Lower leg skin (tissue), 4 donors: ENCODE results near the gene MUC5AC. TPM values are rescaled to one million over a fixed set of nuclear protein-coding genes. Genes with fewer than 3 reads are reported as not detected.
"Not testable (repeated sequence)": the region's sequence is repeated elsewhere in the genome, so short reads cannot be mapped to it uniquely, and the experiment has no call there.

Source experiments
- DNase-seq, 2 donors: peaks; one replicate each; pipeline ENCODE4 v3.0.0-alpha.2; 2019; ENCODE audit warnings: low spot score in 2 of 2
- H3K4me3 ChIP-seq: fragments of 200-600 bp; sonication (generic); 2 replicates; pipeline ENCODE4 v1.5.1; 2017; ENCODE audit warnings: mild to moderate bottlenecking, low read depth; ENCODE audit not compliant: poor library complexity, severe bottlenecking
- CTCF ChIP-seq, 3 donors: fragments of 450-650 bp; IDR thresholded peaks; one replicate each; pipeline ENCODE4 v1.5.1; 2016; ENCODE audit warnings: antibody characterized with exemption in 3 of 3, mild to moderate bottlenecking in 3 of 3, moderate library complexity in 2 of 3
- POLR2A ChIP-seq, 2 donors: fragments of 450-650 bp; IDR thresholded peaks; one replicate each; pipeline ENCODE4 v1.6.1; 2016 to 2017; ENCODE audit warnings: antibody characterized with exemption in 2 of 2, mild to moderate bottlenecking in 1 of 2, moderate library complexity in 1 of 2
- WGBS, 2 donors: methylation state at CpG; one replicate each; pipeline ENCODE4 v1.1.5; 2018; 5-methylcytosine and 5-hydroxymethylcytosine counted together
- intact Hi-C: fragments of 100-400 bp; cut with DNase I; formaldehyde crosslinking; loops from one replicate; pipeline ENCODE4 v1.15.0; 2023; ENCODE audit warnings: low total_unique reads
- total RNA-seq, 4 donors: library from RNA; depleted of rRNA; stranded (reverse); fragments of >200 nt; gene quantifications; one replicate each; pipeline ENCODE4 v1.1.0, GENCODE V29; 2016

Gene MUC5AC
- total RNA-seq, 4 donors from 2014 or later = 0.02 to 0.04 (median 0.03) TPM; not detected in 1

GRCh38 chr11:1241706-1242105 lies 84.0 kb downstream of the MUC5AC start:
- intact Hi-C loops = no loop called here
- DNase-seq = no peak
- H3K4me3 ChIP-seq = no peak overlapping the region
- 95 to 97% methylated on average over 14 to 20 of the region's 20 CpGs for WGBS, 2 donors
- TF ChIP-seq CTCF (IDR thresholded peaks at IDR 0.05) (no peak), POLR2A (IDR thresholded peaks at IDR 0.05) (no peak)

DNA sequence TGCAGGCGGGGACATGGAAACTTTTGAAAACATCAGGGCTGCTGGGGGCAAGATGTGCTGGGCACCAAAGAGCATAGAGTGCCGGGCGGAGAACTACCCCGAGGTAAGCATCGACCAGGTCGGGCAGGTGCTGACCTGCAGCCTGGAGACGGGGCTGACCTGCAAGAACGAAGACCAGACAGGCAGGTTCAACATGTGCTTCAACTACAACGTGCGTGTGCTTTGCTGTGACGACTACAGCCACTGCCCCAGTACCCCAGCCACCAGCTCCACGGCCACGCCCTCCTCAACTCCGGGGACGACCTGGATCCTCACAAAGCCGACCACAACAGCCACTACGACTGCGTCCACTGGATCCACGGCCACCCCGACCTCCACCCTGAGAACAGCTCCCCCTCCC lies 84.5 kb downstream of the MUC5AC start:
- TF ChIP-seq POLR2A (IDR thresholded peaks at IDR 0.05) (no peak), CTCF (IDR thresholded peaks at IDR 0.05) (no peak)
- DNase-seq = no peak
- whole genome bisulfite sequencing, 2 donors = 82 to 84% methylated on average over 17 to 20 of the region's 20 CpGs
- intact Hi-C loops = no loop called here
- no peak overlapping the region for H3K4me3 ChIP-seq

DNA sequence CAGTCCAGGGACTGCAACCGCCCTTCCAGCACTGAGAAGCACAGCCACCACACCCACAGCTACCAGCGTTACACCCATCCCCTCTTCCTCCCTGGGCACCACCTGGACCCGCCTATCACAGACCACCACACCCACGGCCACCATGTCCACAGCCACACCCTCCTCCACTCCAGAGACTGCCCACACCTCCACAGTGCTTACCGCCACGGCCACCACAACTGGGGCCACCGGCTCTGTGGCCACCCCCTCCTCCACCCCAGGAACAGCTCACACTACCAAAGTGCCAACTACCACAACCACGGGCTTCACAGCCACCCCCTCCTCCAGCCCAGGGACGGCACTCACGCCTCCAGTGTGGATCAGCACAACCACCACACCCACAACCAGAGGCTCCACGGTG lies 85.0 kb downstream of the MUC5AC start:
- DNase-seq, intact Hi-C loops, H3K4me3 ChIP-seq: not testable (repeated sequence)
- WGBS, 2 donors = 80 to 86% methylated on average over 7 of the region's 11 CpGs

- H3K4me3 ChIP-seq, DNase-seq, intact Hi-C loops: not testable (repeated sequence)
- 89 to 92% methylated on average over 9 to 11 of the region's 18 CpGs for WGBS, 2 donors
Observed at GRCh38 chr11:1243521-1243920, 85.8 kb downstream of the MUC5AC start.

DNA sequence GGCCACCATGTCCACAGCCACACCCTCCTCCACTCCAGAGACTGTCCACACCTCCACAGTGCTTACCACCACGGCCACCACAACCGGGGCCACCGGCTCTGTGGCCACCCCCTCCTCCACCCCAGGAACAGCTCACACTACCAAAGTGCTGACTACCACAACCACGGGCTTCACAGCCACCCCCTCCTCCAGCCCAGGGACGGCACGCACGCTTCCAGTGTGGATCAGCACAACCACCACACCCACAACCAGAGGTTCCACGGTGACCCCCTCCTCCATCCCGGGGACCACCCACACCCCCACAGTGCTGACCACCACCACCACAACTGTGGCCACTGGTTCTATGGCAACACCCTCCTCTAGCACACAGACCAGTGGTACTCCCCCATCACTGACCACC lies 86.8 kb downstream of the MUC5AC start:
- DNase-seq, intact Hi-C loops, H3K4me3 ChIP-seq: not testable (repeated sequence)
- 84 to 97% methylated on average over 5 to 8 of the region's 9 CpGs for WGBS, 2 donors

DNA sequence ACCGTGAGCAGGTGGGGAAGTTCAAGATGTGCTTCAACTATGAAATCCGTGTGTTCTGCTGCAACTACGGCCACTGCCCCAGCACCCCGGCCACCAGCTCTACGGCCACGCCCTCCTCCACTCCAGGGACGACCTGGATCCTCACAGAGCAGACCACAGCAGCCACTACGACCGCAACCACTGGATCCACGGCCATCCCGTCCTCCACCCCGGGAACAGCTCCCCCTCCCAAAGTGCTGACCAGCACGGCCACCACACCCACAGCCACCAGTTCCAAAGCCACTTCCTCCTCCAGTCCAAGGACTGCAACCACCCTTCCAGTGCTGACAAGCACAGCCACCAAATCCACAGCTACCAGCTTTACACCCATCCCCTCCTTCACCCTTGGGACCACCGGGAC lies 88.0 kb downstream of the MUC5AC start:
- H3K4me3 ChIP-seq, intact Hi-C loops, DNase-seq: not testable (repeated sequence)
- 90 to 93% methylated on average over 13 of the region's 14 CpGs for WGBS, 2 donors

GRCh38 chr11:1246301-1246700 lies 88.5 kb downstream of the MUC5AC start:
- H3K4me3 ChIP-seq, DNase-seq, intact Hi-C loops: not testable (repeated sequence)
- WGBS, 2 donors = 85 to 92% methylated on average over 13 to 14 of the region's 14 CpGs

DNA sequence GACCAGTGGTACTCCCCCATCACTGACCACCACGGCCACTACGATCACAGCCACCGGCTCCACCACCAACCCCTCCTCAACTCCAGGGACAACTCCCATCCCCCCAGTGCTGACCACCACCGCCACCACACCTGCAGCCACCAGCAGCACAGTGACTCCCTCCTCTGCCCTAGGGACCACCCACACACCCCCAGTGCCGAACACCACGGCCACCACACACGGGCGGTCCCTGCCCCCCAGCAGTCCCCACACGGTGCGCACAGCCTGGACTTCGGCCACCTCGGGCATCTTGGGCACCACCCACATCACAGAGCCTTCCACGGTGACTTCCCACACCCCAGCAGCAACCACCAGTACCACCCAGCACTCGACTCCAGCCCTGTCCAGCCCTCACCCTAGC lies 89.3 kb downstream of the MUC5AC start:
- DNase-seq, H3K4me3 ChIP-seq, intact Hi-C loops: not testable (repeated sequence)
- 97 to 98% methylated on average over 14 of the region's 14 CpGs for WGBS, 2 donors

GRCh38 chr11:1248951-1249350 lies 91.2 kb downstream of the MUC5AC start:
- intact Hi-C loops, H3K4me3 ChIP-seq, DNase-seq: not testable (repeated sequence)
- WGBS, 2 donors = 90% methylated on average over 2 of the region's 18 CpGs; no CpG with 5 or more reads in 1 of the 2 donors

GRCh38 chr11:1250411-1250810 lies 92.7 kb downstream of the MUC5AC start:
- intact Hi-C loops, H3K4me3 ChIP-seq, DNase-seq: not testable (repeated sequence)
- 92 to 95% methylated on average over 3 to 7 of the region's 12 CpGs for WGBS, 2 donors

Other genes with a start within 250 kb of the MUC5AC start
- 10 to 100 TPM; 35.5 to 59.4 (median 50.7) TPM for gene CHID1, start 247.1 kb upstream of the MUC5AC start, total RNA-seq
- 10 to 100 TPM; 33.6 to 76.6 (median 46.4) TPM for gene AP2A2, start 232.1 kb upstream of the MUC5AC start, total RNA-seq
- not detected for gene MUC6, start 121.2 kb upstream of the MUC5AC start, total RNA-seq
- under 1 TPM in 1 of 4 donors, not detected in 3; 0.02 TPM for gene MUC2, start 83.1 kb upstream of the MUC5AC start, total RNA-seq
- gene MUC5B, start 65.1 kb downstream of the MUC5AC start, total RNA-seq = under 1 TPM in 3 of 4 donors, not detected in 1; 0.22 to 0.61 (median 0.29) TPM
- gene TOLLIP, start 151.7 kb downstream of the MUC5AC start, total RNA-seq = 100 to 1,000 TPM; 114 to 167 (median 129) TPM
- gene BRSK2, start 232.0 kb downstream of the MUC5AC start, total RNA-seq = under 1 TPM in 2 of 4 donors, not detected in 2; 0.23 to 0.68 TPM